ENCODE measurements around the gene ZSWIM5. TPM values are rescaled to one million over a fixed set of nuclear protein-coding genes. Genes with fewer than 3 reads are reported as not detected.
A peak's percentile ranks its signal among the peaks of the same experiment; 100 is the strongest.

ZSWIM5 gene
- total RNA-seq, 1 donor from 2014 or later: 0.23 TPM

DNA sequence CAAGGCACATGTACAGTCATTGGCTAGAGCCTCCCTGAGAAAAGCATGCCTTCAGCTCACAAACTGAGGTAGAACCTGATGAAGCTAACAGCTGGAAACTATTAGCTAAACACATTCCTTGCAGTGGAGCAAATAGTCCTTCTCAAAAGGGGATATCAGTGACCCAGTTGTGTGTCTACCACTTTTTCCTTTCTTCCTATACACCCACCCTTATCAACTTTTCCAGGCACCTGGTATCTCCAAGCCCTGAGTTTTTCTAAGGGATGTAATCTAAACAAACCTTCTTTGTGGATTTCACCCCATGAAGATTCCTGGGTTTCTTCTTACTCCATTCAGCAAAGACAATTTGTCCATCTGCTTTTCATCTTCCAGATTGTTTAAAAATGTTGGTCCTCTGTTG is 10.5 kb upstream of the ZSWIM5 start:
- DNase-seq (ENCODE audit: low read depth): no peak
- H3K4me3 ChIP-seq (ENCODE audit: low read depth, low read length): no peak overlapping the region
- TF ChIP-seq, protein P1, sequence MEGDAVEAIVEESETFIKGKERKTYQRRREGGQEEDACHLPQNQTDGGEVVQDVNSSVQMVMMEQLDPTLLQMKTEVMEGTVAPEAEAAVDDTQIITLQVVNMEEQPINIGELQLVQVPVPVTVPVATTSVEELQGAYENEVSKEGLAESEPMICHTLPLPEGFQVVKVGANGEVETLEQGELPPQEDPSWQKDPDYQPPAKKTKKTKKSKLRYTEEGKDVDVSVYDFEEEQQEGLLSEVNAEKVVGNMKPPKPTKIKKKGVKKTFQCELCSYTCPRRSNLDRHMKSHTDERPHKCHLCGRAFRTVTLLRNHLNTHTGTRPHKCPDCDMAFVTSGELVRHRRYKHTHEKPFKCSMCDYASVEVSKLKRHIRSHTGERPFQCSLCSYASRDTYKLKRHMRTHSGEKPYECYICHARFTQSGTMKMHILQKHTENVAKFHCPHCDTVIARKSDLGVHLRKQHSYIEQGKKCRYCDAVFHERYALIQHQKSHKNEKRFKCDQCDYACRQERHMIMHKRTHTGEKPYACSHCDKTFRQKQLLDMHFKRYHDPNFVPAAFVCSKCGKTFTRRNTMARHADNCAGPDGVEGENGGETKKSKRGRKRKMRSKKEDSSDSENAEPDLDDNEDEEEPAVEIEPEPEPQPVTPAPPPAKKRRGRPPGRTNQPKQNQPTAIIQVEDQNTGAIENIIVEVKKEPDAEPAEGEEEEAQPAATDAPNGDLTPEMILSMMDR (conservative IDR thresholded peaks at IDR 0.05; ENCODE audit: low read depth, low read length): no peak

DNA sequence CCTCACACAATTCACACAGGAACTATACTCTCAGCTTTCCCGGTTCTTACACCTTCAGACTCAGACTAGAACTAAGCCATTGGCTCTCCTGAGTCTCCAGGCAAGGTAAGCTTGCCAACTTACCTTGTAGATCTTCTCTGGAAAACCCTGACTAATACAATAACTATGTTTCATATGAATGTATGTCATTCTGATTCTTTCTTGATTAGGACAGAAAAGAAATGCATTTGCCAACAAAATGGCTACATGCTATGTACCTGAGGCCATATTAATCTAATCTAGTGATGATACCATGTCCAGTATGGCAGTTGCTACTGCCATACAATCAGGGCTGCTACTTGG is 9.8 kb upstream of the ZSWIM5 start:
- no peak overlapping the region for H3K4me3 ChIP-seq (ENCODE audit: low read depth, low read length)
- DNase-seq (ENCODE audit: low read depth): no peak
- TF ChIP-seq, protein P1 (conservative IDR thresholded peaks at IDR 0.05; ENCODE audit: low read depth, low read length): no peak

DNA sequence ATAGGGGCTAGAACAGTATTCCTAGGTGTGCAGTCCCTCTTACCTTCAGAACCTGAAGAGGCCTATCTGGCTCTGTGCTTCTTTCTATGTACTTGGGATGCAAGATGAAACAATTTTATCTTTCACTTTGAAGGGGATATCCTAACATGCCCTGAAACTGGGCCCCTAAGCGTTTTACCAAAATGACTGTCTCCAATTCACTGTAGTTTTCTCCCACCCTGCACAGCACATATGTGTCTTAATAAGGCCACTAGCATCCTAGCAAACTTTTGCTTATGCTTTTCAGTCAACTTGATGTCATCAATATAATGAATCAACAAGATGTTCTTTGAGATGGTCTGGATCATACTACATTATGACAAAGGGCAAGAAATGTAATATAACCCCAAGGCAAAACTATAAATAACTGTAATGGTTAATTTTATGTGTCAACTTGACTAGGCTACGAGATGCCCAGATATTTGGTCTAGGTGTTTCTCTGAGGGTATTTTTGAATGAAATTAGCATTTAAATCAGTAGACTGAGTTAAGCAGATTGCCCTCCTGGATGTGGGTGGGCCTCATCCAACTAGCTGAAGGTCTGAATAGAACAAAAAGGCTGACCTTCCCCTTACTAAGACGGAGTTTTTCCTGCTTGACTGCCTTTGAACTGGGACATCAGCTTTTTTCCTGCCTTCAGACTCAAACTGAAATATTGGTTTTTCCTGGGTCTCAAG is 9.2 kb upstream of the ZSWIM5 start:
- TF ChIP-seq, protein P1 (conservative IDR thresholded peaks at IDR 0.05; ENCODE audit: low read depth, low read length): no peak
- no peak for DNase-seq (ENCODE audit: low read depth)
- no peak overlapping the region for H3K4me3 ChIP-seq (ENCODE audit: low read depth, low read length)

DNA sequence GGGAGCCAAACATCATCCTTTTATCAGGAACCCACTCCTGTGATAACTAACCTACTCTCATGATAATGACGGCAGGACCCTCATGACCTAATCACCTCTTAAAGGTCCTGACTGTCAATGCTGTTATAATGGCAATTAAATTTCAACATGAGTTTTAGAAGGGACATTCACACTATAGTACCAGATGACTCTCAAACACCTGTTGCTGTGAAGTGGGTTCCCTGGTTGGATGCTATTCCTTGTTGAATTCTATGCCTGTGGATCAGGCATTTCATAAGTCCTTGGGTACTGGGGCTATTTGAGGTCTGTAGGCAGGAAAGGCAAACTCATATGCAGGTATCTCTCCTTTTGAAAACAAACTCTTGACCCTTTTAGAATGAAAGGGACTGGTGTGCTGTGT is 7.5 kb upstream of the ZSWIM5 start:
- H3K4me3 ChIP-seq (ENCODE audit: low read depth, low read length): no peak overlapping the region
- DNase-seq (ENCODE audit: low read depth): no peak
- TF ChIP-seq, protein P1 (conservative IDR thresholded peaks at IDR 0.05; ENCODE audit: low read depth, low read length): no peak

DNA sequence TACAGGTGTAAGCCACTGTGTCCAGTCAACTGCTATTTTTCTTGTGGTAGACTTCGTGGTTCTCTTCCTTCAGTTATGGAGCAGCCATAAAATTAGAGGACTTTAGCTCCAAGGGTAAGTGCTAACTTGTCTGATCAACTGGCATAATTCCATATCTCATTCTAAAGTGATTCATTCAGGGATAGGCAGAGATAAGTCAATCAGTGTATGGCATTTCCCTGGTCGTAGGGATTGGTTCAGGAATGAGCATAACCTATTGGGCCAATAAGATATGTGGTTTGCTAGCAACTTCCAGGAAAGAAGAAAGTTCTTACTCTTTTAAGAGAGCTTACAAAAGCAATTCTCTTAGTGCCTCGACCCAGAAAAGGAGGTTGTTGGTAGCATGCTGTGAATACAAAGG is 4.7 kb upstream of the ZSWIM5 start:
- H3K4me3 ChIP-seq (ENCODE audit: low read depth, low read length): no peak overlapping the region
- DNase-seq (ENCODE audit: low read depth): no peak
- TF ChIP-seq, protein P1 (conservative IDR thresholded peaks at IDR 0.05; ENCODE audit: low read depth, low read length): no peak

DNA sequence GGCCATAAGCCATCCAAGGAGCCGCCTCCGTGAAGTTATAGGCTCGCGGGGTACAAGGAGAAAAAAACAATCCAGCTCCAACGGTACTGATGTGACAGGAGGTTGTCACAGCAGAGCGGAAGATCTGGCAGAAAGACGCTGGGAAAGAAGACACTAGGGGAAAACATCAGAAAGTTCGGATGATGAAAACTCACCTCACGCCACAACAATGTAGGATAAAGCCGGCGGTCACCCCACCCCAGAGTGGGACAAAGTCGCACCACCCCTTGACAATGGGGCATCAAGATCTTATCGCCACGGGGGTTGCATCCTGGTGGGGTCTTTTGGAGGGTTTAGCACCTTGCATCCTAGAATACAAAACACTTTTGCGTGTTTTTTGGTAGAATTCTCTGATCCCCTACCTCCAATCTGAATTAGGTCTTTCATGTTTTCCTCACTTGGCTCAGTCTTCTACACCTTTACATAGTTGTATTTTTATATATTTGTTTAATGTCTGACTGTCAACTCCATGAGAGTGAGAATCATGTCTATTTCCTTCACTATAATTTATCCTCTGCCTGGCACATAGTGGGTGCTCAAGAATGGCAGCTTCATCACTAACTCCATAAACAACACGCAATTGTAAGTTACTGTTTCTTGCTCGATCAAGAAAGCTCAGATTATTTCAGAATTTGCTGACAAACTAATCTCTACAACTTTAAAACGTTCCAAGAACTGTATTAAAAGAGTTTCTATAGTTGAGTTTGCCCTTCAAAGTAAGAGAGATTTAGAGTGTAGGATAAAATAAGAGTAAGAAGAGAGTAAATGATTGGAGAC is 611 bp upstream of the ZSWIM5 start:
- H3K4me3 ChIP-seq (ENCODE audit: low read depth, low read length): peak overlapping the region; percentile 79
- TF ChIP-seq, protein P1 (conservative IDR thresholded peaks at IDR 0.05; ENCODE audit: low read depth, low read length): no peak
- DNase-seq (ENCODE audit: low read depth): no peak
